ENCODE results near the gene SLC45A1.

SLC45A1 gene

DNA sequence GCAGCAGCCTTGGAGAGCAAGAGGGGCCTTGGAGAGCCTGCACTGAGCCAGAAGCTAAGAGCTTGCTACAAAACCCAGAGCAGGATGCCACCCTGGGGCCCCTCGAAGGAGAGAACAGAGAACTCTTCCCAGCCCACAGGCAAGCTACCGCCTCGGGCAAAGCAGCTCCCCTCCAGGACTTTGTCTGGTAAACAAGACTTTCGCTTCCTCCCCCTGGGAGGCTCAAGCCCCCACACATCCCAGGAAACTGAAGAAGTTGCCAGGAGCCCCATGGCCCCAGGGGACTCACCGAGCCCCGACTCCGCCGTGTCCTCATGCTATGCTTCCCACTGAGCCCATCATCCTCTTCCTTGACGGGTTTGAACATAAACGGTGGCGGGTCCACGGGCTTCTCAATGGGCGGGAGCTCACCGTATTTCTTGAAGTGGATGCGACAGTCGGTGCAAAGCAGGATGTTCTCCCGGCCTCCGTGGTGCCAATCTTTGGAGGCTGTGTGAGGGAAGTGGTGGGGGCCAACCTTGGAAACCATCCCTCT is 45.9 kb downstream of the SLC45A1 start:
- H3K79me2 ChIP-seq (ENCODE audit: low read length) = no peaks in the 10 kb centered on the region; the same call in 1 of the 2 replicates
- no peaks in the 10 kb centered on the region for H3K4me1 ChIP-seq (ENCODE audit: low read length)
- H3K27ac ChIP-seq (ENCODE audit: low read length) = no peak overlapping the region
- no peak overlapping the region for H3K4me3 ChIP-seq (ENCODE audit: low read length)
- H3K27me3 ChIP-seq (ENCODE audit: low read depth, low read length) = no peaks in the 10 kb centered on the region
- no peaks in the 10 kb centered on the region for H4K20me1 ChIP-seq (ENCODE audit: insufficient read depth, low read length)
- no peak for TF ChIP-seq EZH2phosphoT487 (IDR thresholded peaks at IDR 0.05; ENCODE audit: low read depth)
- TF ChIP-seq, protein P1, sequence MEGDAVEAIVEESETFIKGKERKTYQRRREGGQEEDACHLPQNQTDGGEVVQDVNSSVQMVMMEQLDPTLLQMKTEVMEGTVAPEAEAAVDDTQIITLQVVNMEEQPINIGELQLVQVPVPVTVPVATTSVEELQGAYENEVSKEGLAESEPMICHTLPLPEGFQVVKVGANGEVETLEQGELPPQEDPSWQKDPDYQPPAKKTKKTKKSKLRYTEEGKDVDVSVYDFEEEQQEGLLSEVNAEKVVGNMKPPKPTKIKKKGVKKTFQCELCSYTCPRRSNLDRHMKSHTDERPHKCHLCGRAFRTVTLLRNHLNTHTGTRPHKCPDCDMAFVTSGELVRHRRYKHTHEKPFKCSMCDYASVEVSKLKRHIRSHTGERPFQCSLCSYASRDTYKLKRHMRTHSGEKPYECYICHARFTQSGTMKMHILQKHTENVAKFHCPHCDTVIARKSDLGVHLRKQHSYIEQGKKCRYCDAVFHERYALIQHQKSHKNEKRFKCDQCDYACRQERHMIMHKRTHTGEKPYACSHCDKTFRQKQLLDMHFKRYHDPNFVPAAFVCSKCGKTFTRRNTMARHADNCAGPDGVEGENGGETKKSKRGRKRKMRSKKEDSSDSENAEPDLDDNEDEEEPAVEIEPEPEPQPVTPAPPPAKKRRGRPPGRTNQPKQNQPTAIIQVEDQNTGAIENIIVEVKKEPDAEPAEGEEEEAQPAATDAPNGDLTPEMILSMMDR (IDR thresholded peaks at IDR 0.05; ENCODE audit: low read depth, low read length) = no peak
- no peaks in the 10 kb centered on the region for H3K9me3 ChIP-seq (ENCODE audit: insufficient read depth, low read length)
- H3K36me3 ChIP-seq (replicated peaks; ENCODE audit: low read depth, low read length) = no peaks in the 10 kb centered on the region
- H3K4me2 ChIP-seq (ENCODE audit: low read length) = no peak overlapping the region
- H3K9ac ChIP-seq (ENCODE audit: low read length) = no peak overlapping the region
- H2AFZ ChIP-seq (ENCODE audit: low read depth, low read length) = no peak overlapping the region

DNA sequence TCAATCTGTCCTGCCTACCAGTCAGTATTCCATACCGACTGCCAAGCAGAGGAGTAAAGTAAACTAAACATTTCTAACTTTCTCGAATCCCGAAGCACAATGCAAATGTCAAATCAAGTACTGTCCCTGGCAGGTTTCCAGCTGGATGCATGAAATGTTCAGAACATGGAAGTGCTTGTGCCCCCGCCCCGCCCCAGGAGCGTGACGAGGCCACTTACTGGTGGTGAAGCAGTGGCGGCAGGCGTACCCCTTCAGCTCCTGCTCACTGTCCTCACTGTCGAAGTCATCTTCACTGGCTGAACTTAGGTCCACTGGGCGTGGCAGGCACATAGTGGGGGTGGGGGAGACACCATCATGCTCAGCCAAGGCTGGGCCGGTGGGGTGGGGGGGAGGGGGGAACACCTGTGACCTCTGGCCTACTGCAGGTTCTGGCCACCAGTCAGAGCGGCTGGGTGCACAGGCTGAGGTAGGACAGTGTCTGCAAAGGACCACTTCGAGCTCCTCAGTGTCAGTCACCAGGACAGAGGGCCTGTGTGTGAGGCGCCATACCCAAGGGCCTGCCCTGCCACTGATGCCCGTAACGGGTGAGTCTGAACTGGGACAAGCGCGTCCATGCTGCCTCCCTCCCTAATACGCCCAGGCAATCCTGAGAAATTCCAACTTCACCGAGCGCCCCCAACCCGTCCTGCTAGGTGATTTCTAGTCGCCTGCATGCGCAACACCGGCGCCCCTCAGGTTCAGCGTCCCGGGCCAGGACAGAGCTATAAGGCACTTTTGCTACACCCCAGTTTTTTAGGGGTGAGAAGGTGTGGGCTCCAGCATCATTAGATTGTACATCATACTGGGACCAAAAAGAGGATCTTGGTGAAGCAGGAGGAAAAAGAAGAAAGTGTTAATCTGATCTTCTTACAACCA is 46.9 kb downstream of the SLC45A1 start:
- Histone ChIP-seq H3K36me3 (replicated peaks; ENCODE audit: low read depth, low read length) (no peaks in the 10 kb centered on the region), H3K79me2 (ENCODE audit: low read length) (no peaks in the 10 kb centered on the region; the same call in 1 of the 2 replicates), H3K4me3 (ENCODE audit: low read length) (no peak overlapping the region), H3K9me3 (ENCODE audit: insufficient read depth, low read length) (no peaks in the 10 kb centered on the region), H3K27ac (ENCODE audit: low read length) (no peak overlapping the region), H3K9ac (ENCODE audit: low read length) (no peak overlapping the region), H3K4me2 (ENCODE audit: low read length) (no peak overlapping the region), H3K27me3 (ENCODE audit: low read depth, low read length) (no peaks in the 10 kb centered on the region), H4K20me1 (ENCODE audit: insufficient read depth, low read length) (no peaks in the 10 kb centered on the region), H3K4me1 (ENCODE audit: low read length) (no peaks in the 10 kb centered on the region), H2AFZ (ENCODE audit: low read depth, low read length) (no peak overlapping the region)
- TF ChIP-seq, protein P1 (IDR thresholded peaks at IDR 0.05; ENCODE audit: low read depth, low read length) = no peak
- TF ChIP-seq EZH2phosphoT487 (IDR thresholded peaks at IDR 0.05; ENCODE audit: low read depth) = no peak

DNA sequence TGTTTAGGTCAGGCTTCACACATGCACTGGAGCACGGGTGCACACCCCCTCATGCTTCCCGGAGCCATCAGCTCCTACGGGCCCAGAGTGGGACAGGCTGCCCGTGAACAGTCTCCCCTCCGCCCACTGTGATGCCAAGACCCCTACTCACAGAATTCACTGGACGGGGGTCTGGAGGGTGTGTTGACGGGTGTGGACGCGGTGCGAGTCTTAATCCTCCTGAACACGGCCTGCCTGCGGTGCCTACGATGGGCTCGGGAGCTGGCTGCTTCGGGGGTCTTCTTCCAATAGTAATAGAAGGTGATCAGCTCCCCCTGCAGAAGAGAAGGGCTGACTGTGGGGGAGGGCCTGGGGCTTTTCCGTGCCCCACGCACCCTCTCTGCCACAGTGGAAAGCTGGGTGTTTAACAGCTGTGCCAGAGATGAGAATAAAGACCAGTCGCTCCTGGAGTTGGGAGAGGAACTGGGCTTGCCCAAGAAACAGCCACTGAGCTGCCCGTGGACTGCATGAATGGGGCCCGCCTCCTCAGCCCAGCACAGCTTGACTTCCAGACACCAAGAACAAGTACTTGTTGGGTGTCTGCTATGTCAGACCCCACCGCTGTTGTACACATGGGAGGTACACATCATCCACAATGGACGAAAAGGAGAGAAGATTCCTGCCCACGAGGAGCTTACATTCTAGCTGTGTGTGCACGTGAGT is 47.9 kb downstream of the SLC45A1 start:
- Histone ChIP-seq H3K27ac (ENCODE audit: low read length) (no peak overlapping the region), H3K27me3 (ENCODE audit: low read depth, low read length) (no peaks in the 10 kb centered on the region), H3K79me2 (ENCODE audit: low read length) (peaks cover 4% of the 10 kb centered on the region), H3K9ac (ENCODE audit: low read length) (no peak overlapping the region), H3K4me3 (ENCODE audit: low read length) (no peak overlapping the region), H3K36me3 (replicated peaks; ENCODE audit: low read depth, low read length) (no peaks in the 10 kb centered on the region), H3K4me1 (ENCODE audit: low read length) (no peaks in the 10 kb centered on the region), H3K9me3 (ENCODE audit: insufficient read depth, low read length) (no peaks in the 10 kb centered on the region), H2AFZ (ENCODE audit: low read depth, low read length) (no peak overlapping the region), H3K4me2 (ENCODE audit: low read length) (no peak overlapping the region), H4K20me1 (ENCODE audit: insufficient read depth, low read length) (no peaks in the 10 kb centered on the region)
- TF ChIP-seq, protein P1 (IDR thresholded peaks at IDR 0.05; ENCODE audit: low read depth, low read length) = no peak
- TF ChIP-seq EZH2phosphoT487 (IDR thresholded peaks at IDR 0.05; ENCODE audit: low read depth) = no peak
